ENCODE results near the gene EXOC4. TPM values are rescaled to one million over a fixed set of nuclear protein-coding genes. Genes with fewer than 3 reads are reported as not detected.

The EXOC4 gene
- total RNA-seq, 1 experiment from 2014 or later, result 91.9 TPM

GRCh38 chr7:133676805-133677370, 424.0 kb downstream of the EXOC4 start:
- Mint-ChIP-seq H3K36me3 (ENCODE audit: insufficient read depth, unreplicated experiment) (no peaks in the 10 kb centered on the region), H3K4me1 (ENCODE audit: low read depth, unreplicated experiment) (peaks cover 19% of the 10 kb centered on the region), H3K4me3 (ENCODE audit: low read depth, unreplicated experiment) (no peak overlapping the region), H3K27me3 (ENCODE audit: unreplicated experiment) (no peaks in the 10 kb centered on the region), H3K27ac (ENCODE audit: unreplicated experiment) (no peak overlapping the region), H3K9me3 (ENCODE audit: low read depth, unreplicated experiment) (no peaks in the 10 kb centered on the region)
- no TSS peak for BruUV-seq (replicated peaks)
- TF ChIP-seq CTCF (IDR thresholded peaks at IDR 0.05; ENCODE audit: unreplicated experiment), result no peak
- CTCF ChIA-PET, result no interaction called here
- no peak for DNase-seq
- intact Hi-C loops (cut with micrococcal nuclease; ENCODE audit: unreplicated experiment), result no loop called here

- CTCF ChIA-PET, result no interaction called here
- Mint-ChIP-seq H3K4me1 (ENCODE audit: low read depth, unreplicated experiment) (peaks cover 6% of the 10 kb centered on the region), H3K27me3 (ENCODE audit: unreplicated experiment) (no peaks in the 10 kb centered on the region), H3K36me3 (ENCODE audit: insufficient read depth, unreplicated experiment) (no peaks in the 10 kb centered on the region), H3K27ac (ENCODE audit: unreplicated experiment) (no peak overlapping the region), H3K9me3 (ENCODE audit: low read depth, unreplicated experiment) (no peaks in the 10 kb centered on the region), H3K4me3 (ENCODE audit: low read depth, unreplicated experiment) (no peak overlapping the region)
- DNase-seq, result no peak
- intact Hi-C loops (cut with micrococcal nuclease; ENCODE audit: unreplicated experiment), result no loop called here
- no peak for TF ChIP-seq CTCF (IDR thresholded peaks at IDR 0.05; ENCODE audit: unreplicated experiment)
- BruUV-seq (replicated peaks), result no TSS peak
Observed at GRCh38 chr7:133678137-133678814, 425.4 kb downstream of the EXOC4 start.

GRCh38 chr7:133679977-133680376, 427.1 kb downstream of the EXOC4 start:
- DNase-seq, result no peak
- Mint-ChIP-seq H3K9me3 (ENCODE audit: low read depth, unreplicated experiment) (no peaks in the 10 kb centered on the region), H3K4me3 (ENCODE audit: low read depth, unreplicated experiment) (no peak overlapping the region), H3K27me3 (ENCODE audit: unreplicated experiment) (no peaks in the 10 kb centered on the region), H3K36me3 (ENCODE audit: insufficient read depth, unreplicated experiment) (no peaks in the 10 kb centered on the region), H3K27ac (ENCODE audit: unreplicated experiment) (no peak overlapping the region), H3K4me1 (ENCODE audit: low read depth, unreplicated experiment) (no peaks in the 10 kb centered on the region)
- CTCF ChIA-PET, result no interaction called here
- no TSS peak for BruUV-seq (replicated peaks)
- intact Hi-C loops (cut with micrococcal nuclease; ENCODE audit: unreplicated experiment), result no loop called here
- TF ChIP-seq CTCF (IDR thresholded peaks at IDR 0.05; ENCODE audit: unreplicated experiment), result no peak

GRCh38 chr7:133681529-133681928, 428.7 kb downstream of the EXOC4 start:
- Mint-ChIP-seq H3K27ac (ENCODE audit: unreplicated experiment) (no peak overlapping the region), H3K4me3 (ENCODE audit: low read depth, unreplicated experiment) (no peak overlapping the region), H3K9me3 (ENCODE audit: low read depth, unreplicated experiment) (no peaks in the 10 kb centered on the region), H3K4me1 (ENCODE audit: low read depth, unreplicated experiment) (no peaks in the 10 kb centered on the region), H3K36me3 (ENCODE audit: insufficient read depth, unreplicated experiment) (no peaks in the 10 kb centered on the region), H3K27me3 (ENCODE audit: unreplicated experiment) (no peaks in the 10 kb centered on the region)
- intact Hi-C loops (cut with micrococcal nuclease; ENCODE audit: unreplicated experiment), result no loop called here
- BruUV-seq (replicated peaks), result no TSS peak
- CTCF ChIA-PET, result no interaction called here
- DNase-seq, result no peak
- TF ChIP-seq CTCF (IDR thresholded peaks at IDR 0.05; ENCODE audit: unreplicated experiment), result no peak

Data from Calu3 (cell line).